CD4-positive, alpha-beta T cell treated with Interleukin-15 for 1 hour (primary cell): ENCODE measurements around the gene NR1H3.
"Not testable (repeated sequence)": the region's sequence is repeated elsewhere in the genome, so short reads cannot be mapped to it uniquely, and the experiment has no call there.

Experiments used
- DNase-seq: peaks from one replicate; pipeline ENCODE4 v3.0.0-alpha.2; 2020

NR1H3 gene

DNA sequence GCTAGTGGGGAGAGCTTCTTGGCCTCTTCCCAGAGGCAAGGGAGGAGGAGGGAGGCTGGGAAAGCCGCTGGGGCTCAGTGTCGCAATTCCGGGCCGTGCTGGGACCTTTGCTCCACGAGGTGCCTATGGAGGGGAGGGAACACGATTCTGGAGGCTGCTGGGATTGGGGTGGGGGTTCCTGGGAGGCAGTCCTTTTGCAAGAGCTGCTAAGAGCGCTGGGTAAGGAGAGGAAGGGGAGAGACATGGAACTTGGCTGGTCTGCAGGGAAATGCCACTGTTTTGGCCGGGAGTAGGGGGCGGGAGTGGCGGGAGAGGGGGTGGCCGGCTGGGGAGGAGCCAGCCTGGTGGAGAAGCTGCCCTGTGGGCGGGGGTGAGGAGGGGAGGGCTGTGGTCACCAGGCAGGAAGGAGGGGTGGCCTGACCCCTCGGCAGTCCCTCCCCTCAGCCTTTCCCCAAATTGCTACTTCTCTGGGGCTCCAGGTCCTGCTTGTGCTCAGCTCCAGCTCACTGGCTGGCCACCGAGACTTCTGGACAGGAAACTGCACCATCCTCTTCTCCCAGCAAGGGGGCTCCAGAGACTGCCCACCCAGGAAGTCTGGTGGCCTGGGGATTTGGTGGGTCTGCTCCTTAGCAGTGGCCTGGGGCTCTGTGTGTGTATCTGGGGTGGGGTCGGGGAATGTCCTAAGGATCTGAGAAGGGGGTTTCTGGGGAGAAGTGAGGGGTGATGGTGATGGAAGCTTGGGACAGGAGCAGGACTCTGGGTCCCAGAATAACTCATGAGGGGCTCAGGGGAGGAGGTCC, at the start of gene NR1H3:
Gene NR1H3 (plus strand): TSS at position 480 of the 800 bp plus-strand sequence. CDS start 1,221 bp downstream, outside the sequence.
- DNase-seq: no peak

DNA sequence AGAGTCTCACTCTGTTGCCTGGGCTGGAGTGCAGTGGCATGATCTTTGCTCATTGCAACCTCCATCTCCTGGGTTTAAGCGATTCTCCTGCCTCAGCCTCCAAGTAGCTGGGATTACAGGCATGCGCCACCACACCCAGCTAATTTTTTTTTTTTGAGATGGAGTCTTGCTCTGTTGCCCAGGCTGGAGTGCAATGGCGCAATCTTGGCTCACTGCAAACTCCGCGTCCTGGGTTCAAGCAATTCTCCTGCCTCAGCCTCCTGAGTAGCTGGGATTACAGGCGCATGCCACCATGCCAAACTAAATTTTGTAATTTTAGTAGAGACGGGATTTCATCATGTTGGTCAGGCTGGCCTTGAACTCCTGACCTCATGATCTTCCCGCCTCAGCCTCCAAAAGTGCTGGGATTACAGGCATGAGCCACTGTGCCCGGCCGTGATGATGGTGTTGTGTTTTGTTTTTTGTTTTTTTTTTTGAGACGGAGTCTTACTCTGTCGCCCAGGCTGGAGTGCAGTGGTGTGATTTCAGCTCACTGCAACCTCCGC, 49.7 kb upstream of the NR1H3 start:
- DNase-seq: not testable (repeated sequence)

- DNase-seq: no peak
Observed at GRCh38 chr11:47208628-47209027, 49.2 kb upstream of the NR1H3 start.

DNA sequence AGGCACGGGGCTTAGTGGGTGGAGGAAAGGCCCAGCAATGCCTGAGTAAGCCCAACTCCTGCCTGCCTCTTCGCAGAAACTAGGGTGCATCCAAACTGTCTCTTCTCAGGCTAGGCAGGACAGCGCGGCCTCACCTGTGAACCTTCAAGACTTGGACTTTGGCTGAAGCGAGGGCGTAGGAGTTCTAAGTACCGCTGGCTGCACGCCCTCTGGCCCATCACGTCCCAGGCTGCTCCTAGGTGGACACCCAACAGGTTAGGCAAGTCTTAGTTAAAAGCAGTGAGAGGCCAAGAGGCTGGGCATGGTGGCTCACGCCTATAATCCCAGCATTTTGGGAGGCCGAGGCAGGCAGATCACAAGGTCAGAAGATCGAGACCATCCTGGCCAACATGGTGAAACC, 44.9 kb upstream of the NR1H3 start:
- no peak for DNase-seq

GRCh38 chr11:47213950-47214565, 43.7 kb upstream of the NR1H3 start:
- peak; percentile 85 for DNase-seq

- DNase-seq: no peak
Observed at GRCh38 chr11:47215366-47215910, 42.4 kb upstream of the NR1H3 start.

- peak; percentile 24 for DNase-seq
Observed at GRCh38 chr11:47216121-47216798, 41.5 kb upstream of the NR1H3 start.

GRCh38 chr11:47220401-47220821, 37.4 kb upstream of the NR1H3 start:
- DNase-seq: no peak

DNA sequence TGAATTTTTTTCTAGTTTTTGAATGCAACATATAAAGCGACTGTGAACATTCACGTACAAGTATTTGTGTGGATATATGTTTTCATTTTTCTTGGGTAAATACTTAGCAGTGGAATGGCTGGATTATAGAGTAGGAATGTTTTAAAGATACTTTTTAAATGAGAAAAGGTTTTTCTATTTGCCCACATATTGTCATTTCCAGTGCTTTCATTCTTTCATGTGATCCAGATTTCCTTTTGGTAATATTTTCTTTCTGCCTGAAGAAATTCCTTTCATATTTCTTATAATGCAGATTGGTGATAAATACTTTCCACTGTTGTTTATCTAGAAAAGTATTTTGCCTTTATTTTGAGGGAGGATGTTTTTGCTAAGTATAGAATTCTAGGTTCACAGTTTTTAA, 35.1 kb upstream of the NR1H3 start:
- no peak for DNase-seq

- no peak for DNase-seq
Observed at GRCh38 chr11:47225552-47226400, 32.0 kb upstream of the NR1H3 start.

DNA sequence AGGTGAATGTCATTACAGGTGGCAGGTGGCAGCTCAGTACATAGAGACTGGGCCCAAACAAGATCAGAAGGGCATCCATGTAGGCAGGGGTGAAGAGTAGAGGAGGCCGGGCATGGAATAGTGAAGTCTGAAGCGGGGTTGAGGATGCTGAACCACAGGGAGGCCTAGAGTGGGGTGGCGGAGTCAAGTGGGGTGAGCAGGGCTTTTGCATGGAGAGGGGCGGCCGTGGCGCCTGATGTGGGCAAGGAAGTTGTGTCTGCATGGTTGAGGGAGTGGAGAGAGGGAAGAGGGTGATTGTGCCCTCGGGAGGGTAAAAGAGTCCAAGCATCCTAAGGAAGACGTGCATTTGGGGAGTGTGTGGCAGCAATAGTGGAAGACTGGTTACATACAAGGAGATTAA, 28.6 kb upstream of the NR1H3 start:
- DNase-seq: no peak

GRCh38 chr11:47233051-47233450, 24.7 kb upstream of the NR1H3 start:
- DNase-seq: no peak

DNA sequence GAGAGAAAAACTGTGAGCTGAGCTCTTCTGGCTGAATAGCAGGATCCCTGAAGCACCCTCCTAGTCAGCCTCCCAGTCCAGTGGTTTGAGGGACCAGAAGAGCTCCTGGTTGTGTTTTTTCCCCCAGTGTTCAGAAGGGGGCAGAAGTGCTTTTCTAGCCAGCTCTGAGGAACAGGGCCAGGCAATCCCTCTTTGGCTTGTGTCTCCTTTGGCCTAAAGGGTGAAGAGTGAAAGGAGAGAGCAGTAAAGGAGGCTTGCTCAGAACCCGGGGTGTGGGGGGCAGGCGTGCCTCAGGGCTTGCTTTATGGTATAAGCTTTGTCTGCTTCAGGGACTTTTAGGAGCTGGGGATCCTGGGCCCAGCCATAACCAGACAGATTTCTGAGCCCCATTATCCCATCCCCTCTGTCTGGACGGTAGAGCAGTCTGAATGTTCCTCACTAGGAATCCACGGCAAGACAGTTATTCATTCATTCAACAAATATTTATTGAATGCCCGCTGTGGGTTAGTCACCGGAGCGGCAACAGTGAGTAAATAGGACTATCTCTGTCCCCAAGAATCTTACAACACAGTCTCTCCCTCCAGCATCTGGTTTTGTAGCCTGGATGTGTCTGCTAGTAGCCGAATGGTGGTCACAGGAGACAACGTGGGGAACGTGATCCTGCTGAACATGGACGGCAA, 23.7 kb upstream of the NR1H3 start:
- DNase-seq: peak; percentile 23

GRCh38 chr11:47234669-47235100, 23.1 kb upstream of the NR1H3 start:
- DNase-seq: peak; percentile 81

DNA sequence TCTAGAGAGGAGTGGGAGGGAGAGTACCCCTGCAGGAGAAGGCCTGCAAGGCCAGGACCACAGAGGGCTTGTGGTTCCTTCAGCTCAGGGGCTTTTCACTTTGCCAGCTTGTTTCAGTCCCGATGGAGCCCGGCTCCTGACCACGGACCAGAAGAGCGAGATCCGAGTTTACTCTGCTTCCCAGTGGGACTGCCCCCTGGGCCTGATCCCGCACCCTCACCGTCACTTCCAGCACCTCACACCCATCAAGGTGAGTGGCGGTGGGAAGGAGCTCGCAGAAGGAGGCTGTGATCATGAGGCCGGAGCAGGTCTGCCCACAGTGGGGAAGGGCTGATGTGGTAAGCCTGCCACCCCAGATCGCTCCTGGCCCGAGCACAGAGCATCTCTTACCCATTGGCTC, 22.6 kb upstream of the NR1H3 start:
- no peak for DNase-seq

GRCh38 chr11:47236482-47236881, 21.3 kb upstream of the NR1H3 start:
- no peak for DNase-seq

GRCh38 chr11:47239852-47240251, 17.9 kb upstream of the NR1H3 start:
- no peak for DNase-seq

GRCh38 chr11:47241841-47242301, 15.9 kb upstream of the NR1H3 start:
- DNase-seq: no peak

GRCh38 chr11:47242596-47243192, 15.1 kb upstream of the NR1H3 start:
- DNase-seq: no peak

- DNase-seq: no peak
Observed at GRCh38 chr11:47243454-47243853, 14.3 kb upstream of the NR1H3 start.
